Hepatocyte (in vitro differentiated cells): ENCODE results near the gene STK11.

Source experiments
- CTCF ChIP-seq: fragments of 200-600 bp; sonication (generic); IDR thresholded peaks from 2 replicates; pipeline ENCODE4 v1.5.1; 2016; ENCODE audit warnings: antibody characterized with exemption, mild to moderate bottlenecking; ENCODE audit not compliant: poor library complexity
- EZH2 ChIP-seq: fragments of 200-600 bp; sonication (generic); IDR thresholded peaks from 2 replicates; pipeline ENCODE4 v1.6.1; 2016; ENCODE audit warnings: antibody characterized with exemption, mild to moderate bottlenecking, borderline replicate concordance
- EZH2phosphoT487 ChIP-seq: fragments of 200-600 bp; sonication (generic); IDR thresholded peaks from one replicate; pipeline ENCODE4 v1.6.1; 2018; ENCODE audit warnings: antibody characterized with exemption, mild to moderate bottlenecking, low read depth, moderate library complexity; ENCODE audit not compliant: unreplicated experiment, severe bottlenecking

GRCh38 chr19:1167687-1168571 is 37.6 kb upstream of the STK11 start:
- no peak for TF ChIP-seq CTCF
- no peak for TF ChIP-seq EZH2phosphoT487
- no peak for TF ChIP-seq EZH2
